SK-N-SH treated with all-trans-retinoic acid at 6 μM for 48 hours (cell line): ENCODE results near the gene EPM2A.

ENCODE experiments used
- BACH2 ChIP-seq: fragments of 250-450 bp; sonication (Bioruptor Pico); IDR thresholded peaks from 2 replicates; pipeline ENCODE4 v1.9.0; 2021; ENCODE audit warnings: mild to moderate bottlenecking, borderline replicate concordance
- CREB5 ChIP-seq: fragments of 250-450 bp; sonication (Bioruptor Pico); IDR thresholded peaks from 2 replicates; pipeline ENCODE4 v1.5.1; 2020; ENCODE audit warnings: low read depth, mild to moderate bottlenecking, moderate library complexity
- CSDC2 ChIP-seq: fragments of 250-450 bp; sonication (Bioruptor Pico); IDR thresholded peaks from 2 replicates; pipeline ENCODE4 v1.5.0; 2020; ENCODE audit warnings: mild to moderate bottlenecking, moderate library complexity
- ISL1 ChIP-seq: fragments of 250-450 bp; sonication (Bioruptor Pico); IDR thresholded peaks from 2 replicates; pipeline ENCODE4 v2.1.2; 2022; ENCODE audit warnings: mild to moderate bottlenecking, moderate library complexity
- SNAI2 ChIP-seq: fragments of 250-450 bp; sonication (Bioruptor Pico); IDR thresholded peaks from 2 replicates; pipeline ENCODE4 v1.5.0; 2020; ENCODE audit warnings: mild to moderate bottlenecking, moderate library complexity
- TOX ChIP-seq: fragments of 250-450 bp; sonication (Bioruptor Pico); IDR thresholded peaks from 2 replicates; pipeline ENCODE4 v1.8.0; 2021; ENCODE audit warnings: mild to moderate bottlenecking, moderate library complexity, borderline replicate concordance
- ZFP3 ChIP-seq: fragments of 250-450 bp; sonication (Bioruptor Pico); IDR thresholded peaks from 2 replicates; pipeline ENCODE4 v1.5.0; 2020; ENCODE audit warnings: mild to moderate bottlenecking, moderate library complexity
- ZFP30 ChIP-seq: fragments of 450-650 bp; formaldehyde crosslinking; IDR thresholded peaks from 2 replicates; pipeline ENCODE4 v1.5.0; 2022; ENCODE audit warnings: mild to moderate bottlenecking, moderate library complexity
- TF ChIP-seq, protein P1 (sequence below): fragments of 250-450 bp; sonication (Bioruptor Pico); IDR thresholded peaks from 2 replicates; pipeline ENCODE4 v1.5.1; 2021; ENCODE audit warnings: mild to moderate bottlenecking, moderate library complexity
- TF ChIP-seq, protein P2 (sequence below): fragments of 250-450 bp; sonication (Bioruptor Pico); IDR thresholded peaks from 2 replicates; pipeline ENCODE4 v1.8.0; 2020; ENCODE audit warnings: mild to moderate bottlenecking, moderate library complexity, borderline replicate concordance

DNA sequence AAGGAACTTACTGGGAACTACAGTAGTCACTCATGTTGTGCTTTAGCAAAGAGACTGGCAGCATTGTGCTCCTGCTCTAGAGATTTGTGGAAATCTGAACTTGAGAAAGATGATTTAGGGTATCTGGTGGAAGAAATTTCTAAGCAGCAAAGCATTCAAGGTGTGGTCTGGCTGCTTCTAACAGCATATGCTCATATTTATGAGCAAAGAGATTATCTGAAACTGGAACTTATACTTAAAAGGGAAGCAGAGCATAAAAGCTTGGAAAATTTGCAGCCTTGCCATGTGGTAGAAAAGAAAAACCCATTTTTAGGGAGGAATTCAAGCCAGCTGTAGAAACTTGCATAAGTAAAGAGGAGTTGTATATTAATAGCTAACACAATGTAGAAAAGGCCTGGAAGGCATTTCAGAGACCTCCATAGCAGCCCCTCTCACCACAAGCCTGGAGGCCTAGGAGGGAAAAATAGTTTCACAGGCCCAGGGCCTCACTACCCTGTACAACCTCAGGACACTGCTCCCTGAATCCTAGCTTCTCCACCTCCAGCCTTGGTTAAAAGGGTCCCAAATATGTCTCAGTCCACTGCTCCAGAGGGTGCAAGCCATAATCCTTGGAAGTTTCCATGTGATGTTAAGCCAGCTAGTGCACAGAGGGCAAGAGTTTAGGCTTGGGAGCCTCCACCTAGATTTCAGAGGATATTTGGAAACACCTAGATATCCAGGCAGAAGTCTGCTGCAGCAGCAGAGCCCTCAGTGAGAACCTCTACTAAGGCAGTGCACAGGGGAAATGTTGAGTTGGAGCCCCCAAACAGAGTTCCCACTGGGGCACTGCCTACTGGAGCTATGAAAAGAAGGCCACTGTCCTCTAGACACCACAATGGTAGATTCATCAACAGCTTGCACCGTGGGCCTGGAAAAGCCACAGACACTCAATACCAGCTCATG, 6.6 kb downstream of the EPM2A start:
- TF ChIP-seq CREB5 (no peak), BACH2 (no peak), TOX (CRISPR knock-in tag) (no peak), CSDC2 (CRISPR knock-in tag) (no peak), ZFP30 (CRISPR knock-in tag) (no peak), ISL1 (CRISPR knock-in tag) (no peak), ZFP3 (CRISPR knock-in tag) (no peak), SNAI2 (CRISPR knock-in tag) (no peak)
- TF ChIP-seq, protein P1, sequence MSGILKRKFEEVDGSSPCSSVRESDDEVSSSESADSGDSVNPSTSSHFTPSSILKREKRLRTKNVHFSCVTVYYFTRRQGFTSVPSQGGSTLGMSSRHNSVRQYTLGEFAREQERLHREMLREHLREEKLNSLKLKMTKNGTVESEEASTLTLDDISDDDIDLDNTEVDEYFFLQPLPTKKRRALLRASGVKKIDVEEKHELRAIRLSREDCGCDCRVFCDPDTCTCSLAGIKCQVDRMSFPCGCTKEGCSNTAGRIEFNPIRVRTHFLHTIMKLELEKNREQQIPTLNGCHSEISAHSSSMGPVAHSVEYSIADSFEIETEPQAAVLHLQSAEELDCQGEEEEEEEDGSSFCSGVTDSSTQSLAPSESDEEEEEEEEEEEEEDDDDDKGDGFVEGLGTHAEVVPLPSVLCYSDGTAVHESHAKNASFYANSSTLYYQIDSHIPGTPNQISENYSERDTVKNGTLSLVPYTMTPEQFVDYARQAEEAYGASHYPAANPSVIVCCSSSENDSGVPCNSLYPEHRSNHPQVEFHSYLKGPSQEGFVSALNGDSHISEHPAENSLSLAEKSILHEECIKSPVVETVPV: no peak
- TF ChIP-seq, protein P2, sequence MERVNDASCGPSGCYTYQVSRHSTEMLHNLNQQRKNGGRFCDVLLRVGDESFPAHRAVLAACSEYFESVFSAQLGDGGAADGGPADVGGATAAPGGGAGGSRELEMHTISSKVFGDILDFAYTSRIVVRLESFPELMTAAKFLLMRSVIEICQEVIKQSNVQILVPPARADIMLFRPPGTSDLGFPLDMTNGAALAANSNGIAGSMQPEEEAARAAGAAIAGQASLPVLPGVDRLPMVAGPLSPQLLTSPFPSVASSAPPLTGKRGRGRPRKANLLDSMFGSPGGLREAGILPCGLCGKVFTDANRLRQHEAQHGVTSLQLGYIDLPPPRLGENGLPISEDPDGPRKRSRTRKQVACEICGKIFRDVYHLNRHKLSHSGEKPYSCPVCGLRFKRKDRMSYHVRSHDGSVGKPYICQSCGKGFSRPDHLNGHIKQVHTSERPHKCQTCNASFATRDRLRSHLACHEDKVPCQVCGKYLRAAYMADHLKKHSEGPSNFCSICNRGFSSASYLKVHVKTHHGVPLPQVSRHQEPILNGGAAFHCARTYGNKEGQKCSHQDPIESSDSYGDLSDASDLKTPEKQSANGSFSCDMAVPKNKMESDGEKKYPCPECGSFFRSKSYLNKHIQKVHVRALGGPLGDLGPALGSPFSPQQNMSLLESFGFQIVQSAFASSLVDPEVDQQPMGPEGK (CRISPR knock-in tag): no peak
